WTC11 (cell line): Measurements from ENCODE around the gene METTL24. TPM values are rescaled to one million over a fixed set of nuclear protein-coding genes. Genes with fewer than 3 reads are reported as not detected.

Experiments
- ATAC-seq: fragments of 200-7000 bp; cut with Tn5 transposase; 2 replicates; pipeline ENCODE4 v1.10.0; 2021; ENCODE audit warnings: mild to moderate bottlenecking, moderate library complexity
- CTCF ChIA-PET: fragments of 300-600 bp; sonication (Branson Sonifier 250); formaldehyde crosslinking; loops from one replicate; lab custom pipeline; 2021; ENCODE audit warnings: antibody characterized with exemption; lab: Charles Lee
- POLR2A ChIA-PET: fragments of 350-600 bp; sonication (Branson Sonifier 250); formaldehyde crosslinking; loops from one replicate; lab custom pipeline; 2021; ENCODE audit warnings: antibody characterized with exemption; lab: Charles Lee
- DNase-seq: peaks from one replicate; pipeline ENCODE4 v3.0.0; 2021; ENCODE audit warnings: low spot score
- H3K27ac Mint-ChIP-seq: 2 replicates; pipeline ENCODE4 v1.8.0; 2021; ENCODE audit warnings: mixed read lengths
- H3K27me3 Mint-ChIP-seq: 2 replicates; pipeline ENCODE4 v1.8.0; 2021; ENCODE audit warnings: low read depth, mild to moderate bottlenecking, moderate library complexity, mixed read lengths
- H3K36me3 Mint-ChIP-seq: 2 replicates; pipeline ENCODE4 v1.8.0; 2021; ENCODE audit warnings: mixed read lengths
- H3K4me1 Mint-ChIP-seq: 2 replicates; pipeline ENCODE4 v1.8.0; 2022; ENCODE audit warnings: mixed read lengths
- H3K4me3 Mint-ChIP-seq: 2 replicates; pipeline ENCODE4 v1.8.0; 2021; ENCODE audit warnings: mild to moderate bottlenecking, moderate library complexity, mixed read lengths
- H3K9me3 Mint-ChIP-seq: 2 replicates; pipeline ENCODE4 v1.8.0; 2021; ENCODE audit warnings: mixed read lengths
- AR ChIP-seq: fragments of 250-450 bp; sonication (Bioruptor Pico); IDR thresholded peaks from 2 replicates; pipeline ENCODE4 v1.9.0; 2021; ENCODE audit warnings: mild to moderate bottlenecking
- CBFB ChIP-seq: sonication (generic); formaldehyde crosslinking; IDR thresholded peaks from 2 replicates; pipeline ENCODE4 v1.8.1; 2022; ENCODE audit warnings: mild to moderate bottlenecking, low read depth, missing genetic modification reagents
- E2F5 ChIP-seq: sonication (generic); formaldehyde crosslinking; IDR thresholded peaks from 2 replicates; pipeline ENCODE4 v1.8.1; 2022; ENCODE audit warnings: mild to moderate bottlenecking, moderate library complexity, missing genetic modification reagents
- EMX1 ChIP-seq: fragments of 250-450 bp; sonication (Bioruptor Pico); IDR thresholded peaks from 2 replicates; pipeline ENCODE4 v1.8.0; 2021; ENCODE audit warnings: mild to moderate bottlenecking
- GTF2I ChIP-seq: fragments of 250-450 bp; sonication (Bioruptor Pico); conservative IDR thresholded peaks from 2 replicates; pipeline ENCODE4 v1.4.0; 2021; ENCODE audit warnings: mild to moderate bottlenecking
- IRF2 ChIP-seq: sonication (generic); formaldehyde crosslinking; IDR thresholded peaks from 2 replicates; pipeline ENCODE4 v1.8.0; 2022; ENCODE audit warnings: low read depth, missing genetic modification reagents, borderline replicate concordance
- KAT7 ChIP-seq: sonication (generic); formaldehyde crosslinking; IDR thresholded peaks from 2 replicates; pipeline ENCODE4 v1.8.1; 2023; ENCODE audit warnings: missing genetic modification reagents, mild to moderate bottlenecking, borderline replicate concordance
- NFE2L1 ChIP-seq: sonication (generic); formaldehyde crosslinking; IDR thresholded peaks from 2 replicates; pipeline ENCODE4 v1.8.1; 2023; ENCODE audit warnings: missing genetic modification reagents
- NR3C1 ChIP-seq: sonication (generic); formaldehyde crosslinking; conservative IDR thresholded peaks from 2 replicates; pipeline ENCODE4 v1.8.1; 2023; ENCODE audit warnings: low read depth, mild to moderate bottlenecking, missing genetic modification reagents
- PRDM15 ChIP-seq: sonication (generic); formaldehyde crosslinking; IDR thresholded peaks from 2 replicates; pipeline ENCODE4 v1.8.0; 2022; ENCODE audit warnings: missing genetic modification reagents
- RELA ChIP-seq: sonication (generic); formaldehyde crosslinking; IDR thresholded peaks from 2 replicates; pipeline ENCODE4 v1.8.1; 2022; ENCODE audit warnings: missing genetic modification reagents, mild to moderate bottlenecking, borderline replicate concordance
- RORB ChIP-seq: fragments of 250-450 bp; sonication (Bioruptor Pico); IDR thresholded peaks from 2 replicates; pipeline ENCODE4 v1.9.0; 2021; ENCODE audit warnings: mild to moderate bottlenecking
- SMAD3 ChIP-seq: sonication (generic); formaldehyde crosslinking; IDR thresholded peaks from 2 replicates; pipeline ENCODE4 v1.8.0; 2022; ENCODE audit warnings: missing genetic modification reagents, mild to moderate bottlenecking, borderline replicate concordance
- SMAD4 ChIP-seq: sonication (generic); formaldehyde crosslinking; IDR thresholded peaks from 2 replicates; pipeline ENCODE4 v1.8.0; 2022; ENCODE audit warnings: mild to moderate bottlenecking, missing genetic modification reagents
- TEAD1 ChIP-seq: sonication (generic); formaldehyde crosslinking; IDR thresholded peaks from 2 replicates; pipeline ENCODE4 v1.8.0; 2022; ENCODE audit warnings: mild to moderate bottlenecking, missing genetic modification reagents
- TEAD4 ChIP-seq: sonication (generic); formaldehyde crosslinking; IDR thresholded peaks from 2 replicates; pipeline ENCODE4 v1.8.0; 2022; ENCODE audit warnings: mild to moderate bottlenecking, missing genetic modification reagents
- ZBTB21 ChIP-seq: sonication (generic); formaldehyde crosslinking; IDR thresholded peaks from 2 replicates; pipeline ENCODE4 v1.8.1; 2023; ENCODE audit warnings: mild to moderate bottlenecking, missing genetic modification reagents, borderline replicate concordance
- ZBTB43 ChIP-seq: sonication (generic); formaldehyde crosslinking; IDR thresholded peaks from 2 replicates; pipeline ENCODE4 v1.8.1; 2023; ENCODE audit warnings: mild to moderate bottlenecking, missing genetic modification reagents
- ZNF138 ChIP-seq: sonication (generic); formaldehyde crosslinking; conservative IDR thresholded peaks from 2 replicates; pipeline ENCODE4 v1.8.1; 2022; ENCODE audit warnings: mild to moderate bottlenecking, moderate library complexity, missing genetic modification reagents
- ZNF317 ChIP-seq: sonication (generic); formaldehyde crosslinking; IDR thresholded peaks from 2 replicates; pipeline ENCODE4 v1.8.1; 2023; ENCODE audit warnings: low read depth, mild to moderate bottlenecking, moderate library complexity, missing genetic modification reagents, borderline replicate concordance
- ZNF416 ChIP-seq: fragments of 250-450 bp; sonication (Bioruptor Pico); IDR thresholded peaks from 2 replicates; pipeline ENCODE4 v1.9.0; 2021; ENCODE audit warnings: mild to moderate bottlenecking, inconsistent platforms
- total RNA-seq: library from RNA; stranded (reverse); gene quantifications from 3 replicates; pipeline ENCODE4 v1.2.3, GENCODE V29; 2021
- TF ChIP-seq, protein P1 (sequence below): sonication (generic); formaldehyde crosslinking; IDR thresholded peaks from 2 replicates; pipeline ENCODE4 v1.8.0; 2023; ENCODE audit warnings: missing genetic modification reagents
- TF ChIP-seq, protein P2 (sequence below): sonication (generic); formaldehyde crosslinking; IDR thresholded peaks from 2 replicates; pipeline ENCODE4 v1.8.1; 2022; ENCODE audit warnings: missing genetic modification reagents, borderline replicate concordance

Gene METTL24
- total RNA-seq, 1 experiment from 2014 or later: 0.31 TPM

DNA sequence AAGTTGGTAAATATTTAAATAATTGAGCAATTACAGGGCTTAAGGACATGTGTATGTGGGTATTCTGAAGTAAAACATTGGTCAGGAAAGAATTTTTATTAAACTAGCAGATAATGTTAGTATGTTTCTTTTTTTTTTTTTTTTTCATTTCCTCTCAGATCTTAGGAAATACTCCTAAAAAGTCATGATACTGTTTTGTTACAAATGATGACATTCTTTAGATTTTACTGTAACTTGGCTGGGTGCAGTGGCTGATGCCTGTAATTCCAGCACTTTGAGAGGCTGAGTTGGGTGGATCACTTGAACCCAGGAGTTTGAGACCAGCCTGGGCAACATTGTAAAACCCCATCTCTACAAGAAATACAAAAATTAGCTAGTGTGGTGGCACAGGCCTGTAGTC, 136.4 kb downstream of the METTL24 start:
- ChIA-PET POLR2A (no interaction called here), CTCF (no interaction called here)
- Mint-ChIP-seq H3K27me3 (no peaks in the 10 kb centered on the region), H3K27ac (no peak overlapping the region), H3K4me3 (no peak overlapping the region), H3K4me1 (no peaks in the 10 kb centered on the region), H3K36me3 (peaks cover 35% of the 10 kb centered on the region), H3K9me3 (peaks cover 8% of the 10 kb centered on the region; the same call in 1 of the 2 replicates)
- TF ChIP-seq TEAD1 (CRISPR knock-in tag) (no peak), AR (CRISPR knock-in tag) (no peak), KAT7 (CRISPR knock-in tag) (no peak), SMAD3 (CRISPR knock-in tag) (no peak), E2F5 (no peak), NFE2L1 (CRISPR knock-in tag) (no peak), CBFB (CRISPR knock-in tag) (no peak), ZNF317 (CRISPR knock-in tag) (no peak), SMAD4 (no peak), RELA (CRISPR knock-in tag) (no peak), RORB (CRISPR knock-in tag) (no peak), ZNF138 (CRISPR knock-in tag) (no peak), PRDM15 (no peak)
- TF ChIP-seq, protein P1, sequence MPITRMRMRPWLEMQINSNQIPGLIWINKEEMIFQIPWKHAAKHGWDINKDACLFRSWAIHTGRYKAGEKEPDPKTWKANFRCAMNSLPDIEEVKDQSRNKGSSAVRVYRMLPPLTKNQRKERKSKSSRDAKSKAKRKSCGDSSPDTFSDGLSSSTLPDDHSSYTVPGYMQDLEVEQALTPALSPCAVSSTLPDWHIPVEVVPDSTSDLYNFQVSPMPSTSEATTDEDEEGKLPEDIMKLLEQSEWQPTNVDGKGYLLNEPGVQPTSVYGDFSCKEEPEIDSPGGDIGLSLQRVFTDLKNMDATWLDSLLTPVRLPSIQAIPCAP (CRISPR knock-in tag): no peak
- TF ChIP-seq, protein P2, sequence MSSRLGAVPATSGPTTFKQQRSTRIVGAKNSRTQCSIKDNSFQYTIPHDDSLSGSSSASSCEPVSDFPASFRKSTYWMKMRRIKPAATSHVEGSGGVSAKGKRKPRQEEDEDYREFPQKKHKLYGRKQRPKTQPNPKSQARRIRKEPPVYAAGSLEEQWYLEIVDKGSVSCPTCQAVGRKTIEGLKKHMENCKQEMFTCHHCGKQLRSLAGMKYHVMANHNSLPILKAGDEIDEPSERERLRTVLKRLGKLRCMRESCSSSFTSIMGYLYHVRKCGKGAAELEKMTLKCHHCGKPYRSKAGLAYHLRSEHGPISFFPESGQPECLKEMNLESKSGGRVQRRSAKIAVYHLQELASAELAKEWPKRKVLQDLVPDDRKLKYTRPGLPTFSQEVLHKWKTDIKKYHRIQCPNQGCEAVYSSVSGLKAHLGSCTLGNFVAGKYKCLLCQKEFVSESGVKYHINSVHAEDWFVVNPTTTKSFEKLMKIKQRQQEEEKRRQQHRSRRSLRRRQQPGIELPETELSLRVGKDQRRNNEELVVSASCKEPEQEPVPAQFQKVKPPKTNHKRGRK (CRISPR knock-in tag): no peak
- ATAC-seq: no peak
- no peak for DNase-seq

GRCh38 chr6:110217266-110217665, 140.9 kb downstream of the METTL24 start:
- H3K4me1 Mint-ChIP-seq: no peaks in the 10 kb centered on the region
- no peak overlapping the region for H3K4me3 Mint-ChIP-seq
- no peak overlapping the region for H3K27ac Mint-ChIP-seq
- H3K9me3 Mint-ChIP-seq: peaks cover 8% of the 10 kb centered on the region; the same call in 1 of the 2 replicates
- ATAC-seq (no peak), DNase-seq (no peak)
- H3K27me3 Mint-ChIP-seq: no peaks in the 10 kb centered on the region
- ChIA-PET POLR2A (no interaction called here), CTCF (interaction anchor here (1.1 kb wide), 1 partner anchor 125 kb away, joined by 5 read pairs; no protein-coding TSS in a partner anchor)
- peaks cover 51% of the 10 kb centered on the region for H3K36me3 Mint-ChIP-seq
- TF ChIP-seq ZBTB21 (CRISPR knock-in tag) (no peak), ZBTB43 (CRISPR knock-in tag) (no peak), ZNF416 (CRISPR knock-in tag) (no peak), GTF2I (no peak), NR3C1 (CRISPR knock-in tag) (no peak), TEAD4 (CRISPR knock-in tag) (no peak), CBFB (CRISPR knock-in tag) (no peak), E2F5 (no peak), IRF2 (CRISPR knock-in tag) (no peak), EMX1 (no peak)
